SK-N-SH (cell line): ENCODE measurements around the gene TMEM244. TPM values are rescaled to one million over a fixed set of nuclear protein-coding genes. Genes with fewer than 3 reads are reported as not detected.
"Not testable (repeated sequence)": the region's sequence is repeated elsewhere in the genome, so short reads cannot be mapped to it uniquely, and the experiment has no call there.

ENCODE experiments used
- CTCF ChIA-PET: fragments of 300-600, 350-600 bp; formaldehyde crosslinking; extraction: SDS; loops from one replicate; lab custom pipeline; 2021; lab: Yijun Ruan, JAX
- POLR2A ChIA-PET: fragments of 350-600 bp; sonication (Branson Sonifier 250); formaldehyde crosslinking; extraction: SDS; loops from one replicate; lab custom pipeline; 2020; ENCODE audit warnings: antibody characterized with exemption, inconsistent platforms; lab: Yijun Ruan, JAX
- DNase-seq: peaks from one replicate; pipeline ENCODE4 v3.0.0; 2012
- H2AFZ ChIP-seq: fragments of 200-600 bp; sonication (generic); 2 replicates; pipeline ENCODE4 v1.8.1; 2016; ENCODE audit warnings: antibody characterized with exemption, mild to moderate bottlenecking, low read depth
- H3F3A ChIP-seq: fragments of 200-600 bp; sonication (generic); replicated peaks from 2 replicates; pipeline ENCODE3; 2016; ENCODE audit warnings: antibody characterized with exemption, mild to moderate bottlenecking; ENCODE audit not compliant: insufficient read depth
- H3K27ac ChIP-seq, 2 experiments: fragments of 200-500 bp in 1 of 2; fragments of 200-600 bp in 1 of 2; sonication (Bioruptor generic) in 1 of 2; sonication (generic), shearing (Covaris generic) in 1 of 2; 2 replicates each; pipeline versions ENCODE4 v1.5.1 to v1.6.1; 2014 to 2016; ENCODE audit warnings: low read depth in 2 of 2, inconsistent platforms in 1 of 2, low read length in 1 of 2, mild to moderate bottlenecking in 1 of 2, mixed read lengths in 1 of 2
- H3K27me3 ChIP-seq: fragments of 200-600 bp; sonication (generic), shearing (Covaris generic); 2 replicates; pipeline ENCODE4 v1.6.1; 2016; ENCODE audit warnings: mixed run types; ENCODE audit not compliant: insufficient read depth
- H3K36me3 ChIP-seq, 2 experiments: fragments of 200-500 bp in 1 of 2; fragments of 200-600 bp in 1 of 2; sonication (Bioruptor generic) in 1 of 2; sonication (generic) in 1 of 2; replicated peaks in 1 of 2; 2 replicates each; pipeline versions ENCODE3 to v1.5.1; 2014 to 2016; ENCODE audit warnings: low read length in 1 of 2, mild to moderate bottlenecking in 1 of 2; ENCODE audit not compliant: insufficient read depth in 2 of 2, control insufficient read depth in 1 of 2
- H3K4me1 ChIP-seq, 2 experiments: fragments of 200-500 bp in 1 of 2; fragments of 200-600 bp in 1 of 2; sonication (Bioruptor generic) in 1 of 2; sonication (generic), shearing (Covaris generic) in 1 of 2; 2 replicates each; pipeline versions ENCODE4 v1.5.1 to v1.6.1; 2014 to 2016; ENCODE audit warnings: low read depth in 1 of 2, low read length in 1 of 2, mixed run types in 1 of 2; ENCODE audit not compliant: insufficient read depth in 2 of 2, control insufficient read depth in 1 of 2
- H3K4me2 ChIP-seq: fragments of 200-600 bp; sonication (generic), shearing (Covaris generic); 2 replicates; pipeline ENCODE4 v1.6.1; 2017; ENCODE audit warnings: mixed run types
- H3K4me3 ChIP-seq, 2 experiments: fragments of 200-500 bp in 1 of 2; fragments of 200-600 bp in 1 of 2; sonication (Bioruptor generic) in 1 of 2; sonication (generic), shearing (Covaris generic) in 1 of 2; 2 replicates each; pipeline versions ENCODE4 v1.5.1 to v1.8.1; 2014 to 2016; ENCODE audit warnings: low read depth in 2 of 2, inconsistent platforms in 1 of 2, low read length in 1 of 2, mild to moderate bottlenecking in 1 of 2, mixed read lengths in 1 of 2, moderate library complexity in 1 of 2
- H3K79me2 ChIP-seq: fragments of 200-600 bp; sonication (generic); 2 replicates; pipeline ENCODE4 v1.8.1; 2017; ENCODE audit warnings: mild to moderate bottlenecking; ENCODE audit not compliant: insufficient read depth
- H3K9ac ChIP-seq: fragments of 200-600 bp; sonication (generic); 2 replicates; pipeline ENCODE4 v1.6.1; 2017; ENCODE audit warnings: mixed run types
- H3K9me2 ChIP-seq: fragments of 200-600 bp; sonication (generic); 2 replicates; pipeline ENCODE4 v1.6.1; 2017; ENCODE audit warnings: mixed run types
- H3K9me3 ChIP-seq: fragments of 200-600 bp; sonication (generic); 2 replicates; pipeline ENCODE4 v1.6.1; 2017; ENCODE audit warnings: mixed run types, mild to moderate bottlenecking, moderate library complexity
- H4K20me1 ChIP-seq: fragments of 200-600 bp; sonication (generic); 2 replicates; pipeline ENCODE4 v1.6.1; 2017; ENCODE audit warnings: mild to moderate bottlenecking, mixed run types; ENCODE audit not compliant: insufficient read depth
- EP300 ChIP-seq, 2 experiments: IDR thresholded peaks; 2 replicates each; pipeline versions ENCODE4 v1.4.0 to v1.6.1; 2012; ENCODE audit warnings: borderline replicate concordance in 1 of 2, low read depth in 1 of 2, low read length in 1 of 2
- FOSL2 ChIP-seq: IDR thresholded peaks from 2 replicates; pipeline ENCODE4 v1.4.0; 2012; ENCODE audit warnings: low read depth, mild to moderate bottlenecking, moderate library complexity, borderline replicate concordance
- GABPA ChIP-seq: IDR thresholded peaks from 2 replicates; pipeline ENCODE4 v1.4.0; 2012; ENCODE audit warnings: low read depth, mild to moderate bottlenecking
- GATA2 ChIP-seq: sonication (generic); formaldehyde crosslinking; IDR thresholded peaks from 2 replicates; pipeline ENCODE4 v1.5.0; 2020; ENCODE audit warnings: mild to moderate bottlenecking, missing genetic modification reagents
- MEF2A ChIP-seq: IDR thresholded peaks from 2 replicates; pipeline ENCODE4 v1.4.0; 2012; ENCODE audit warnings: low read depth, borderline replicate concordance
- MXI1 ChIP-seq: IDR thresholded peaks from 2 replicates; pipeline ENCODE4 v1.6.1; 2012; ENCODE audit warnings: mild to moderate bottlenecking, low read depth, low read length, improper control_type of control experiment
- NFIC ChIP-seq: IDR thresholded peaks from 2 replicates; pipeline ENCODE4 v1.4.0; 2012; ENCODE audit warnings: borderline replicate concordance
- POLR2AphosphoS5 ChIP-seq: IDR thresholded peaks from 2 replicates; pipeline ENCODE4 v1.6.1; 2012; ENCODE audit warnings: low read depth, low read length
- RAD21 ChIP-seq: IDR thresholded peaks from 2 replicates; pipeline ENCODE4 v1.6.1; 2012; ENCODE audit warnings: mild to moderate bottlenecking, low read length
- RCOR1 ChIP-seq: fragments of 150-350 bp; IDR thresholded peaks from 2 replicates; pipeline ENCODE4 v1.6.1; 2017; ENCODE audit warnings: antibody characterized with exemption, low read length
- TCF12 ChIP-seq: IDR thresholded peaks from 2 replicates; pipeline ENCODE4 v1.4.0; 2012
- WGBS: methylation state at CpG from one replicate; pipeline ENCODE4 v1.1.6; 2017; ENCODE audit warnings: low lambda C conversion rate; 5-methylcytosine and 5-hydroxymethylcytosine counted together
- polyA plus RNA-seq, 3 experiments: library from polyadenylated mRNA; depleted of rRNA; stranded (reverse); fragments of >200 nt; gene quantifications; 2 replicates each; pipeline ENCODE4 v1.2.3, GENCODE V29; 2012
- TF ChIP-seq, protein P1 (sequence below): IDR thresholded peaks from 2 replicates; pipeline ENCODE4 v1.4.0; 2012; ENCODE audit warnings: low read depth, borderline replicate concordance
- TF ChIP-seq, protein P2 (sequence below): IDR thresholded peaks from 2 replicates; pipeline ENCODE4 v1.4.0; 2012; ENCODE audit warnings: low read depth
- TF ChIP-seq, protein P3 (sequence below): fragments of 150-350 bp; IDR thresholded peaks from 2 replicates; pipeline ENCODE4 v1.6.1; 2016; ENCODE audit warnings: mild to moderate bottlenecking, low read depth, low read length
- TF ChIP-seq, protein P4 (sequence below): IDR thresholded peaks from 2 replicates; pipeline ENCODE4; 2012
- TF ChIP-seq, protein P5 (sequence below): IDR thresholded peaks from 2 replicates; pipeline ENCODE4 v1.4.0; 2012; ENCODE audit warnings: low read depth, borderline replicate concordance

TMEM244 gene
- polyA plus RNA-seq, 1 of the 3 experiments (the other 2 are of a cell fraction), result 4.1 TPM

DNA sequence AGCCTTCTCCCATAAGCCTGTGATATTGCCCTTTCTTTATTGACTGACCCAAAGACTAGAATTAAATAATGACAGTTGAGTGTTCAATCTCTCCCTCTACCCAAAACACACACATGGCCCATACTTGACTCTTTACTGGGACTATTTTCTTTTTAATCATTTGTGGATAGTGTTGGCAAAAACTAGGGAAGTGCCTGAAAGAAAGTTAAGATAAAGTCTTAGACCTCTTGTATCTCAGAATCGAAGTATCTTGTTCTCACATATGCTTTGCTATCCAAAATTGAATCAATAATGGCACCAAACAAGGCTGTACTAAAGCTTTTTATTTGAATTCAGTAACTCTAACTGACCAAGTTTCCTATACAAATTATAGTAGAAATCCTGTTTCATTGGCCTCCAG is 19.0 kb downstream of the TMEM244 start:
- Histone ChIP-seq H3K36me3 (peaks cover 0 to 23% of the 10 kb centered on the region in 2 experiments), H3K9me2 (no peaks in the 10 kb centered on the region), H3K9ac (no peak overlapping the region), H3F3A (peaks cover 18% of the 10 kb centered on the region), H3K9me3 (no peaks in the 10 kb centered on the region), H4K20me1 (no peaks in the 10 kb centered on the region), H2AFZ (0 out of 2 replicates have a peak overlapping the region, but pooled peaks have one; percentile 29), H3K27me3 (no peaks in the 10 kb centered on the region), H3K4me2 (no peak overlapping the region), H3K4me1 (peaks cover 0 to 6% of the 10 kb centered on the region in 2 experiments; a peak in 1 of 4 replicates), H3K4me3 (no peak overlapping the region), H3K79me2 (no peaks in the 10 kb centered on the region), H3K27ac (no peak overlapping the region)
- no peak for DNase-seq
- CTCF ChIA-PET, result no interaction called here
- POLR2A ChIA-PET, result no interaction called here
- TF ChIP-seq, protein P1, sequence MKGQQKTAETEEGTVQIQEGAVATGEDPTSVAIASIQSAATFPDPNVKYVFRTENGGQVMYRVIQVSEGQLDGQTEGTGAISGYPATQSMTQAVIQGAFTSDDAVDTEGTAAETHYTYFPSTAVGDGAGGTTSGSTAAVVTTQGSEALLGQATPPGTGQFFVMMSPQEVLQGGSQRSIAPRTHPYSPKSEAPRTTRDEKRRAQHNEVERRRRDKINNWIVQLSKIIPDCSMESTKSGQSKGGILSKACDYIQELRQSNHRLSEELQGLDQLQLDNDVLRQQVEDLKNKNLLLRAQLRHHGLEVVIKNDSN, result no peak
- no peak for TF ChIP-seq RCOR1
- 45% methylated on average over 1 of the region's 1 CpG for WGBS

DNA sequence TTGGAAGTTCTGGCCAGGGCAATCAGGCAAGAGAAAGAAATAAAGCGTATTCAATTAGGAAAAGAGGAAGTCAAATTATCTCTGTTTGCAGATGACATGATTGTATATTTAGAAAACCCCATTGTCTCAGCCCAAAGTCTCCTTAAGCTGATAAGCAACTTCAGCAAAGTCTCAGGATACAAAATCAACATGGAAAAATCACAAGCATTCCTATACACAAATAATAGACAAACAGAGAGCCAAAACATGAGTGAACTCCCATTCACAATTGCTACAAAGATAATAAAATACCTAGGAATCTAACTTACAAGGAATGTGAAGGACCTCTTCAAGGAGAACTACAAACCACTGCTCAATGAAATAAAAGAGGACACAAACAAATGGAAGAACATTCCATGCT is 21.6 kb downstream of the TMEM244 start:
- CTCF ChIA-PET, H3K9ac ChIP-seq, H3K4me3 ChIP-seq, H3K9me2 ChIP-seq, DNase-seq, H3K4me1 ChIP-seq, H3K4me2 ChIP-seq, H3K27ac ChIP-seq, POLR2A ChIA-PET, H3K9me3 ChIP-seq, H3K27me3 ChIP-seq, H3K79me2 ChIP-seq, H4K20me1 ChIP-seq, H2AFZ ChIP-seq: not testable (repeated sequence)
- peaks cover 15% of the 10 kb centered on the region for H3F3A ChIP-seq
- 50% methylated on average over 1 of the region's 1 CpG for WGBS
- H3K36me3 ChIP-seq, result peaks cover 0 to 28% of the 10 kb centered on the region in 2 experiments

DNA sequence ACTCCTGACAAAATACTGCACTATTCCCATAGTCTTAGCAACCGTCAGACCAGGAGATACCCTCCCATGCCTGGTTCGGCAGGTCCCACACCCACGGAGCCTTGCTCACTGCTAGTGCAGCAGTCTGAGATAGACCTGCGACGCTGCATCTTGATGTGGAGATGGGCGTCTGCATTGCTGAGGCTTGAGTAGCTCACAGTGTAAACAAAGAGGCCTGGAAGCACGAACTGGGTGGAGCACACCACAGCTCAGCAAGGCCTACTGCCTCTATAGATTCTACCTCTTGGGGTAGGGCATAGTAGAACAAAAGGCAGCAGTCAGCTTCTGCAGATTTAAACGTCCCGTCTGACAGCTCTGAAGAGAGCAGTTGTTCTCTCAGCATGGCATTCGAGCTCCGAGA is 25.4 kb downstream of the TMEM244 start:
- H3K4me1 ChIP-seq, result no peaks in the 10 kb centered on the region
- no peaks in the 10 kb centered on the region for H3K9me3 ChIP-seq
- no peaks in the 10 kb centered on the region for H3K9me2 ChIP-seq
- H3K79me2 ChIP-seq, result no peaks in the 10 kb centered on the region
- H3K4me2 ChIP-seq, result no peak overlapping the region
- H3K9ac ChIP-seq, result no peak overlapping the region
- DNase-seq, result no peak
- POLR2A ChIA-PET, result no interaction called here
- peaks cover 0 to 10% of the 10 kb centered on the region in 2 experiments for H3K36me3 ChIP-seq
- no peaks in the 10 kb centered on the region for H3F3A ChIP-seq
- H3K4me3 ChIP-seq, result no peak overlapping the region
- CTCF ChIA-PET, result no interaction called here
- no peak overlapping the region for H3K27ac ChIP-seq
- H2AFZ ChIP-seq, result no peak overlapping the region
- H4K20me1 ChIP-seq, result no peaks in the 10 kb centered on the region
- 31% methylated on average over 3 of the region's 11 CpGs for WGBS
- H3K27me3 ChIP-seq, result no peaks in the 10 kb centered on the region
- TF ChIP-seq, protein P2, sequence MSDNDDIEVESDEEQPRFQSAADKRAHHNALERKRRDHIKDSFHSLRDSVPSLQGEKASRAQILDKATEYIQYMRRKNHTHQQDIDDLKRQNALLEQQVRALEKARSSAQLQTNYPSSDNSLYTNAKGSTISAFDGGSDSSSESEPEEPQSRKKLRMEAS, result no peak
- TF ChIP-seq POLR2AphosphoS5 (no peak), GATA2 (CRISPR knock-in tag) (no peak), MXI1 (no peak), GABPA (no peak), EP300 (IDR thresholded peaks at IDR 0.05; ENCODE audit: borderline replicate concordance in 1 of 2, low read depth in 1 of 2, low read length in 1 of 2) (no peak), FOSL2 (no peak), NFIC (no peak), TCF12 (no peak), RAD21 (no peak), MEF2A (no peak)
- TF ChIP-seq, protein P3, sequence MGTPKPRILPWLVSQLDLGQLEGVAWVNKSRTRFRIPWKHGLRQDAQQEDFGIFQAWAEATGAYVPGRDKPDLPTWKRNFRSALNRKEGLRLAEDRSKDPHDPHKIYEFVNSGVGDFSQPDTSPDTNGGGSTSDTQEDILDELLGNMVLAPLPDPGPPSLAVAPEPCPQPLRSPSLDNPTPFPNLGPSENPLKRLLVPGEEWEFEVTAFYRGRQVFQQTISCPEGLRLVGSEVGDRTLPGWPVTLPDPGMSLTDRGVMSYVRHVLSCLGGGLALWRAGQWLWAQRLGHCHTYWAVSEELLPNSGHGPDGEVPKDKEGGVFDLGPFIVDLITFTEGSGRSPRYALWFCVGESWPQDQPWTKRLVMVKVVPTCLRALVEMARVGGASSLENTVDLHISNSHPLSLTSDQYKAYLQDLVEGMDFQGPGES, result no peak
- TF ChIP-seq, protein P4, sequence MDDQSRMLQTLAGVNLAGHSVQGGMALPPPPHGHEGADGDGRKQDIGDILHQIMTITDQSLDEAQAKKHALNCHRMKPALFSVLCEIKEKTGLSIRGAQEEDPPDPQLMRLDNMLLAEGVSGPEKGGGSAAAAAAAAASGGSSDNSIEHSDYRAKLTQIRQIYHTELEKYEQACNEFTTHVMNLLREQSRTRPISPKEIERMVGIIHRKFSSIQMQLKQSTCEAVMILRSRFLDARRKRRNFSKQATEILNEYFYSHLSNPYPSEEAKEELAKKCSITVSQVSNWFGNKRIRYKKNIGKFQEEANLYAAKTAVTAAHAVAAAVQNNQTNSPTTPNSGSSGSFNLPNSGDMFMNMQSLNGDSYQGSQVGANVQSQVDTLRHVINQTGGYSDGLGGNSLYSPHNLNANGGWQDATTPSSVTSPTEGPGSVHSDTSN, result no peak
- TF ChIP-seq, protein P5, sequence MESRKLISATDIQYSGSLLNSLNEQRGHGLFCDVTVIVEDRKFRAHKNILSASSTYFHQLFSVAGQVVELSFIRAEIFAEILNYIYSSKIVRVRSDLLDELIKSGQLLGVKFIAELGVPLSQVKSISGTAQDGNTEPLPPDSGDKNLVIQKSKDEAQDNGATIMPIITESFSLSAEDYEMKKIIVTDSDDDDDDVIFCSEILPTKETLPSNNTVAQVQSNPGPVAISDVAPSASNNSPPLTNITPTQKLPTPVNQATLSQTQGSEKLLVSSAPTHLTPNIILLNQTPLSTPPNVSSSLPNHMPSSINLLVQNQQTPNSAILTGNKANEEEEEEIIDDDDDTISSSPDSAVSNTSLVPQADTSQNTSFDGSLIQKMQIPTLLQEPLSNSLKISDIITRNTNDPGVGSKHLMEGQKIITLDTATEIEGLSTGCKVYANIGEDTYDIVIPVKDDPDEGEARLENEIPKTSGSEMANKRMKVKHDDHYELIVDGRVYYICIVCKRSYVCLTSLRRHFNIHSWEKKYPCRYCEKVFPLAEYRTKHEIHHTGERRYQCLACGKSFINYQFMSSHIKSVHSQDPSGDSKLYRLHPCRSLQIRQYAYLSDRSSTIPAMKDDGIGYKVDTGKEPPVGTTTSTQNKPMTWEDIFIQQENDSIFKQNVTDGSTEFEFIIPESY, result no peak
- TF ChIP-seq, protein P1, result no peak
